Measurements from ENCODE around the gene HNRNPUL1.
"Not testable (repeated sequence)": the region's sequence is repeated elsewhere in the genome, so short reads cannot be mapped to it uniquely, and the experiment has no call there.

HNRNPUL1 gene

DNA sequence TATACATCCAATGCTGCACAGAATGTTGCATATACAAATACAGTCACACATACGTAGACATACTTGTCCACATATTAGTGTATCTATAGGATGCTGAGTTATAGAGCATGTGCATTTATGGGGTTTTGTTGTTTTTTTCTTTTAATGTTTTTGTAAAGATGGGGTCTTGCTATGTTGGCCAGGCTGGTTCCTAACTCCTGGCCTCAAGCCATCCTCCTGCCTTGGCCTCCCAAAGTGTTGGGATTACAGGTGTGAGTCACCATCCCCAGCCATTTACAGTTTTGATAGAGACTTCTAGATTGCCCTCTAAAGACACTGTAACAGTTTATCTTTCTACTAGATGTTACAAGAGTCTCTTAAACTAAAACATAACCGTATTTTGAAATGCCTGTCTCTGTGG lies 14.3 kb downstream of the HNRNPUL1 start:
- no peak for DNase-seq

DNA sequence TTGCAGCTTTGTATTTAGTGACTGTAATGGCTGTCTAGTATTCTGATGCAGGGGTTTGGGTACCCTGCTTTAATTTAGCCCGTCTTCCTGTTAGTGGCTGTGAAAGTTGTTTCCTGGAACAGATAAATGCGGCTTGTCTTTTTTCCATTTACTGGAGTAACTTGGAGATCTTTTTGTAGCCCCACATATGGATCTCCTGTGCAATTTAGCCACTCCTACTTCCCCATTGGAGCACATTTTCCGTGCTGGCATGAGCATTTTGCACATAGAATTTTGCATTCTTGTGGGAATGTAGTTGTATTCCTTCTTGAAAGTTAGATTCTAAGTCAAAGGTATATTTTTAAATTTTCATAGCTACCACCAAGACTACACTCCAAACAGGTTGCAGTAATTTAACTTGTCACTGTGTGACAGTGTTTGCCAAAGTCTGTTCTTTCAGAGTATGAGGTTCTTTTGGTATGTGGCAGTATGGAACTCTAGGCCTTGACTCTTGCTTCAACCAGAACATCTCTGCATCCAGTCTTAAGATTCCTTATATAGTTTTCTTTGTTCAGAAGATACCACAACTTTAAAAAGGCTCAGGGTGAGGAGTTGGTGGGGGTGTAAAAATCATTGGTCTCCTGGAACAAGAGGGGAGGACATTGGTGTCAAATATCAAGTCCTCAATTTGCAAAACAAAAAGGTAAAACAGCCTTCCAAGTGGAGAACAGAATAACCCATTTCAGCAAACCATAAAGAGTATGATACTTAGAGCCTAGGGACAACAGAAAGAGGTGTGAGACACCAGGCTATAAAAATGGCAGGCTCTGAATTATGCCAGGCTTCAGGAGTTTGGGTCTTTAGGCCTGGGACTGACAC lies 24.7 kb downstream of the HNRNPUL1 start:
- DNase-seq, result no peak

DNA sequence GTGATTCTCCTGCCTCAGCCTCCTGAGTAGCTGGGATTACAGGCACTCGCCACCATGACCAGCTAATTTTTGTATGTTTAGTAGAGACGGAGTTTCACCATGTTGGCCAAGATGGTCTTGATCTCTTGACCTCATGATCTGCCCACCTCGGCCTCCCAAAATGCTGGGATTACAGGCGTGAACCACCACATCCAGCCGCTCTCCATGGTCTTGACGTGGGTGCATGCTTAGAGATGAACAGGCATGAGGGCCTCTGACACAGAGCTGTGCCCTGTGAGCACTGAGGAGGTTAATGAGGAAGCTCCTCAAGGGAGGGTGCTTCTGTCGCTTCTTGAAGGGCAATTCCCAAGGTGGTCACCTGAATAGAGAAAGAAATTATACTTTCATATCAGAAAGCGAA lies 25.6 kb downstream of the HNRNPUL1 start:
- DNase-seq, result not testable (repeated sequence)

GRCh38 chr19:41294393-41294792 lies 30.2 kb downstream of the HNRNPUL1 start:
- no peak for DNase-seq

GRCh38 chr19:41295499-41295898 lies 31.3 kb downstream of the HNRNPUL1 start:
- DNase-seq, result no peak

DNA sequence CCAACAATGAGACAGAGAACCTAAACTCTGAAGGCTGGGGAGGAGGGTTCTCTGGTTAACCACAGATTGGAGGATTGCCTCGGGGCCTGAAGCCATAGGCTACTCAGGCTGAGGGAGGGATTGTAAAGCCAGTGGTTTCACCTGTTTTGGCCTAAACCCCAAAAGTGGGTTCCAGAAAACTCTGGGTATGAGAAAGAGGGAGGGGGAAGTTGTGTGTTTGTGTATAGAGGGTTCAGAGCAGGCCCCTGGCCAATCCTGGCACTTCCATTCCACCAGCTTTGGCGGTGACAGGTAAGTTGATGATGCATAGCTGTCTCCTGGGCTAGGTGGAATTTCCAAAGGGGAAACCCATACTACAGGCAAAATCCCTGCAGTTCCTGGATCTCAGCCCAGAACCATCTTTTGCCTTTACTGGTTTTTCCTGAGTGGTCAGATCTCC lies 32.3 kb downstream of the HNRNPUL1 start:
- DNase-seq, result no peak

DNA sequence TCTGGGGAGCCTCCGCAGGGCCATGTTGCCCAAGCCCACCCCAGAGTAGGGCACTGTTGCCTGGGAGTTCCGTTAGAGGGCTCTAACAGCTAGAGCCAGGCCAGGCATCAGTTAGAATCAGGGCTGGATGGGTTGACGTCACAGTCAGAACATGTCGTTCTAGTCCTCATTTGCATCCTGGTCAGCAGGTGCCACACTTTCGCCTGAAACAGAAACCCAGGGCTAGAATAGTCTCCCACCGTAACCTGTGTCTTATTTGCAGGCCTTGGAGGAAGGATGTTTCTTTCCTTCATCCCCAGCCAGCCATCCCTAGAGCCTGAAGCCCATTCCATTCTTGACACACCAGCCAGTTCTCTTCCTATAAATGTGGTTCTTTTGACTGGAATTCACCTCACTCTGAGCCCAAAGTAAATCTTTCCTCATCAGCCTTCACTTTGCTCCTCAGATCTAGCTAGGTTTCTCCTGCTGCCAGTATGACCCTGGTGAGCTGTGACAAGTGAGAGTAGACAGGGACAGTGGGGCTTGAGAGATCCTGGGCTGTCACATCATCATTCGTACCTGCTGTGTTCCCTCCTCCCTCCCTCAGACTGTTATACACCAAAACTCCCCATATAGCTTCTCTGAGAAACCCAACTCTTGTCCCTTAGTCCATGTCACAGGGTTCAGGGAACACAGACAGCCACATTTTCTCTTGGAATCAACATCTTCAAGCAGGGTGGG lies 33.6 kb downstream of the HNRNPUL1 start:
- DNase-seq, result no peak

DNA sequence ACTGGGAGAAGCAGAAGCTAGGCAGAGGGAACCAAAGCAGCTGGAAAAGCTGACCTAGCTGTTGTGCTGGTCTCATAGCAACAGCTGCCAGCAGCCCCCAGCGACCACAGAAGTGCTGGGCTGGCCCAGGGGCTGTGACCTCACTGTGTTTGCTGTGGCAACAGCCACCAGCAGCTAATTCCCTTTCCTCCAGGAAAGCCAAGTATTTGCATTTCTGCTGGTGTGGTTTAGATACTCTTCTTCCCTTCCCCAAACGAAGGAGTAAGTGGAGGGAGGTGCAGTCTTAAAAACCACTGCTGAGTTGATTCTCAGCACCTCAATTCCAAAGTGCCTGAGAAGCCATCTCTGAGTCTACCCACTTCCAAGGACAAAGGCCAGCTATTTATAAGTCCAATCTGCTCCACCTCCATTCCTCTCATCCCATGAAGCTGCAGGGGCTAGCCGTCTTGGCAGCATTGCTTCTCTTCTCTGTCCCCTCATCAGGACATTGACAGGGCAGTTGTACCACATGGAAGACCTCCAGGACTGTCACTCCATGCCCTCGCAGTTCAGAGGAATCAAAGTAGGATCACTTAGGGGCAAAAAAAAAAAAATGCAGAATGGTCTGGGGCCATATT lies 34.3 kb downstream of the HNRNPUL1 start:
- peak in 1 of 3 experiments; percentile 10 for DNase-seq

DNA sequence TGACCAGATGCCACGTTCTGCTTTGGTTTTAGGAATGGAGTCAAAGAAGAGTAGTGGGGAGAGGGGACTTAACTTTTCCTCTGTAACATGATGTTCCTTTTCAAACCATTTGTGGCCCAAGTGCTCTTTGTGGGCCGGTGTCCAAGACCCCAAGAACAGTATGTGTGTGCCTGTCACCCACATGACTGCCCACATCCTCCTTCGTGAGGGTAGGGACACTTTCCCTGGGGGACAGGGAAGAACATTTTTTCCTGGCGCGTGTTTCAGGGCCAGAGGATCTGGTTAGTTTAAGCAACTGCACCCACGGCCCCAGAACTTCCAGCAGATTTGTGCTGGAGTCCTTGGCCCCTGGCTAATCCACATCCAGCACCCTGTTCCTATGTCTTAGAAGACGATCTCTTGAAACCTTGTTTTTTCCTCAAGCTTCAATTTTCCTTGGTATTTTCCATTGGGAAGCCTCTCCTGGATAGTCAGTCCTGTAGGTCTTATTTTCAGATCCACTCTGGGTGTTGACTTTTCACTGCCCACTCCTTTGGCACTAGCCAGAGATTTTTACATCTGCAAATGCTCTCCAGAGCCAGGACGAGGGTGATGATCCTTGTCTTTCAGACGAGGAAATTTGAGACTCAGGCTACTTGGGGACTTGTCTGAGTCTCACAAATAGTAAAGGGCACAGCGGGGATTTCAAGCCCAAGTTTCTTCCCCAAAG lies 35.0 kb downstream of the HNRNPUL1 start:
- no peak for DNase-seq

GRCh38 chr19:41299755-41300089 lies 35.5 kb downstream of the HNRNPUL1 start:
- DNase-seq, result no peak

GRCh38 chr19:41300555-41300954 lies 36.4 kb downstream of the HNRNPUL1 start:
- DNase-seq, result no peak

- DNase-seq, result no peak
These were observed 38.6 kb downstream of the HNRNPUL1 start for GRCh38 chr19:41302624-41303351.

GRCh38 chr19:41303954-41304353 lies 39.8 kb downstream of the HNRNPUL1 start:
- DNase-seq, result no peak

DNA sequence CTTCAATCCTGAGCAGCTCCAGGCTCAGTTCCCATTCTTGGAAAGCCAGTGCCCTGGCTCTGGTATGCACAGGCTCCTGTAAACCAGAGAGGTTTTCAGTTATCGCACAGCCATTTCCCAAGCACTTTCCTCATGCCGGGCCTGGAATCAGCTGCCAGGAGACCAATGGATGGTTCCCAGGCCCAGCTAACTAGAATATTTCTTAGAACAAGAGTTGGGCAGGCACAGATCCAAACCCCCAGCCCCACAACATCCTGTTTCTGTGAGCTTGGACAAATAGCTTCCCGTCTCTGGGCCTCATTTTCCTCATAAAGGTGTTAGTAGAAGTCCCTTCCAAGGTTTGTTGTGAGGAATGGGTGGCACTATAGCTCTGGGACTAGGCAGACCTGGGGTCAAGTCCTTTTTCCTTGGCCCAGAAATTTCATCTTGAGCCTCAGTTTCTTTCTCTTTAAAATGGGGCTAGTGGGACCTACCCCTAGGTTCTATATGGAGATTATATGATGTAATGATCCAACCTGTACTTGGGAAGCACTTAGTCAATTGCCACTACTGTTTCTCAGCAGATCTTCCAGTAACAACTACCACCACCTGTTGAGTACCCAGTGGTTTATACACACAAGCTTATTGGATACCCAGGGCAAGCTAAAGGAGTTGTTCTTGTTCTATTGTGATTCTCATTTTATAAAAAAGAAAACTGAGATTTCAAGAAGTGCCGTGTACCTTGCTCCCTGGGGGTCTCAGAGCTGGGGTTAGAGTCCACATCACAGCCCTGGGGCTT lies 40.7 kb downstream of the HNRNPUL1 start:
- no peak for DNase-seq

DNA sequence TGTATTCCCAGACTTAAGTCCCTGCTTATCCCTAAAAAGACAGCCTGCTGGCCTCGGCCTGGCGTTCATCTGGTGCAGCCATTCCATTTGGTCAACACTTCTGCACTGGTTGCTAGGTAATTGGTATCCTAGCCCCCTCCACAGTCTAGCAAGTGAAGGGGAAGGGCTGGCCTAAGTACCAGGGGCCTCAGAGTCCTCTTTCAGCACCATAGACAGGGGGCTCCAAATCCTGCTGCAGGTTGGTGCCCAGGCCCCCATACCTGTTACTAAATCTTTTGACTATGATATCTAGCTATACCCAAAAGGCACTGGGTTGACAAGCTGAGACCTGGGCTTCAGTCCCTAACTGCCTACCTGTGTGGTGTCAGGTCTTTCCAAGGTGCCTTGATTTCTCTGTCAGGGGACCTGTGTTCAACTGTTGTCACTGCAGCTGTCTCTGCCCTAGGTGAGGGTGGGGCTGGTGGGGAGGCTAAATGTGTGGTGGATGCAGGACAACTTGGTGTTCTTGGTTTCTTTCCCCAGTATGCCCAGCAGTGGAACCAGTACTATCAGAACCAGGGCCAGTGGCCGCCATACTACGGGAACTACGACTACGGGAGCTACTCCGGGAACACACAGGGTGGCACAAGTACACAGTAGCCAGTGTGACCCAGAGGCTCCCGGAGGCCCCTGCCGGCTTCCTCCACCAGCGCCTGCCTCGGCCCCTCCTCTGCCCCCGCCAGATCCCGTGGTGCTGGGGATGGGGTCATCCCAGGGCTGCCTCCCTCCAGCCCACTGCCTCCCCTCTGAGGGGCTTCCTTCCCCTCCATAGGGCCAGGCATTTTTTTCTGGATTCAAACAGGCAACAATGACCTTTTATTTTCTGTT lies 42.0 kb downstream of the HNRNPUL1 start:
- DNase-seq, result no peak

- no peak for DNase-seq
These were observed 43.1 kb downstream of the HNRNPUL1 start for GRCh38 chr19:41307090-41307875.

- no peak for DNase-seq
These were observed 43.8 kb downstream of the HNRNPUL1 start for GRCh38 chr19:41307954-41308449.

DNA sequence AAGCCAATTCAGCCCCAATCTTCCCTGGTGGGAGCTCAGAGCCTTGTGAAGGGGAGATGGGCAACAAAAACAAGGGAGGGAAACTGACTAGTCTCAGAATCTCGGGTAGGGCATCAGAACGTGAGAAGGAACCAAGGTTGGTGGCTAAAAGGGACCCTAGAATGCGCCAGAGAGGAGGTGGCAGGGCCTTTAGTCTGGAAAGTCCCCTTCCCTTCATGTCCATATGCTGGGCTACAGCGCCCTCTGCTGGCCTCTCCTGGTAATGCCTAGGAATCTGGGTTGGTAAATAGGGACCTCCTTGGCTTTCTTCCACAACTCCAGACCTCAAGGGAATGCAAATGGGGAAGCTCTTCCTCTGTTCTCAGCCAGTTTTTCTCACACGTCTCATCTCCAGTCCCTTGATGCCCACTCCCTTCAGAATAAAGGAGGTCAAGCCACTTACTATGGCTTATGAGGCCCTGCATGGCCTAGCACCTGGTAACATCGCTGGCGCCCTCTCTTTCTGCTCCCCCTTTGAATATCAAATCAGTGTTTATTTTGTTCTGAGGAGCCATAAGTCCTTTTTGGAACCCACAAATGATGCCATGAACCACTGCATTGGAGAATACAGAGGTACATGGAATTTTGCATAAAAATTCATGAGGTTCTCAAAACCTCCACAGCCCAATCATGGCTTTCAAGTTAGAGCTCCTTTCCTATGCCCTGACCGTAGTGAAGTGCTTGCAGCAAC lies 44.4 kb downstream of the HNRNPUL1 start:
- peak; percentile 75 to 94 (median 89) for DNase-seq

Measured in NCI-H1417 (cell line).